ENCODE data around the gene EDEM1. TPM values are rescaled to one million over a fixed set of nuclear protein-coding genes. Genes with fewer than 3 reads are reported as not detected.
A peak's percentile ranks its signal among the peaks of the same experiment; 100 is the strongest.

EDEM1 gene
- total RNA-seq (167 and 177 TPM in 2 replicates), polyA plus RNA-seq (58.3 and 130 TPM in 2 replicates), polyA minus RNA-seq (128 and 132 TPM in 2 replicates)
- total RNA-seq (2013) = 55.1 TPM

DNA sequence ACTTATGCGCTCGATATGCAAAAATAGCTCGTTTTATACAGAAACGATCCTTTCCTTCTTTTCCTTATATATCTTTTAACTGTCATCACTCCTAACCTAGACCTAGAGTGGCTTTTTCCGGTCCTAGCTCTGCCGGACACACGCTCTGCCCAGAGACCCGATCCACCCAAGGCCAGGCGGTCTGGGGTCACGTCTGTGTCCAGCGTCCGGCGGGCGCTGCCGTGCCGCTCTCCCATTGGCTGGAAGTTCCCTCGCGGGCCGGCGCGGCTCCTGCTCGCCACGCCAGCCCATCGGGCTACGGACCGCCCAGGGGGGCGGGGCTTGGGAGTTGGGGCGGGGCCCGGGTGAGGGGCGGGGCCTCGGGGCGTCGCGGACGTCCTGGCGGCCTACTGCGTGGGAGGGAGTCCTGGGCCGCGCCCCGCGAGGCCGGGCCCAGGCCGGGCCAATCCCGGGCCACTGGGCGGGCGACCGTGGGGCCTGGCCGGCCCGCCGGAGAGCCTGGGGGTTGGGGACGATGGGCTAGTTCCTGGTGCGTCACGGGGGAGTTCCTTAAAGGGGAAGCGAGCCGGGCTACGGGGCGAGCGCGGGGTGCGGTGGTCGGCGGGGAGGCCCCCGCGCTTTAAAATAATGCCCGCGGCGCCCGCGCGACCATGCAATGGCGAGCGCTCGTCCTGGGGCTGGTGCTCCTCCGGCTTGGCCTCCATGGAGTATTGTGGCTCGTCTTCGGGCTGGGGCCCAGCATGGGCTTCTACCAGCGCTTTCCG, at the start of gene EDEM1:
EDEM1 (plus strand) TSS at position 552 of the 764 bp plus-strand sequence; CDS start at position 651, 99 bp downstream.
- no peaks in the 10 kb centered on the region for H3K27me3 ChIP-seq (replicated peaks in 1 of 4; ENCODE audit: control extremely low read depth in 1 of 4, control insufficient read depth in 3 of 4, insufficient read depth in 4 of 4, low read length in 3 of 4)
- DNase-seq (peak; percentile 96), ATAC-seq (ENCODE audit: low read depth) (peak; percentile 88)
- POLR2A ChIA-PET = interaction anchor here (0.8 to 4.9 kb wide), 7 partner anchors 8 to 209 kb away, joined by 3 to 58 read pairs (median 4); partner anchors contain the start of gene ARL8B
- CTCF ChIA-PET = interaction anchor here (1.0 to 3.5 kb wide), 6 partner anchors 10 to 51 kb away, joined by 4 to 17 read pairs (median 5); no protein-coding TSS in a partner anchor
- no peaks in the 10 kb centered on the region for H3K36me3 ChIP-seq (replicated peaks in 1 of 2; ENCODE audit: control extremely low read depth in 1 of 2, control insufficient read depth in 1 of 2, extremely low read depth in 1 of 2, insufficient read depth in 2 of 2, low read length in 1 of 2)
- H3K4me2 ChIP-seq (replicated peaks; ENCODE audit: low read depth, low read length, poor library complexity, severe bottlenecking) = peak within 1 kb of the TSS; percentile 93
- WGBS (ENCODE audit: insufficient coverage) = under 1% methylated on average over 77 of the region's 78 CpGs
- peak within 1 kb of the TSS; percentile 99 for H3K4me3 Mint-ChIP-seq
- peak within 1 kb of the TSS; percentile 94 to 96 for H3K27ac ChIP-seq (ENCODE audit: low read length in 2 of 2)
- intact Hi-C loops (cut with micrococcal nuclease) = loop anchor here (1.0 to 5.0 kb wide), 6 partner anchors 10 to 885 kb away; partner anchors contain the start of genes ARL8B, ITPR1 and SETMAR
- TF ChIP-seq CTCF (IDR thresholded peaks at IDR 0.05) (no peak), EZH2 (IDR thresholded peaks at IDR 0.05; ENCODE audit: borderline replicate concordance, insufficient read depth, low read depth, low read length, poor library complexity, severe bottlenecking) (no peak)
- no peaks in the 10 kb centered on the region for H3K27me3 Mint-ChIP-seq
- peaks cover 74% of the 10 kb centered on the region for H3K79me2 ChIP-seq (ENCODE audit: control insufficient read depth, insufficient read depth, low read length)
- H3K4me1 Mint-ChIP-seq = peaks cover 69% of the 10 kb centered on the region
- H4K20me1 ChIP-seq (ENCODE audit: control insufficient read depth, insufficient read depth, low read length, poor library complexity, severe bottlenecking) = peaks cover 4% of the 10 kb centered on the region
- H2AFZ ChIP-seq (ENCODE audit: insufficient read depth, low read depth, low read length, poor library complexity, severe bottlenecking) = peak within 1 kb of the TSS; percentile 74
- H3K9ac ChIP-seq (ENCODE audit: low read length) = peak within 1 kb of the TSS; percentile 84
- H3K9me3 Mint-ChIP-seq (ENCODE audit: insufficient read depth) = no peaks in the 10 kb centered on the region
- H3K9me3 ChIP-seq (ENCODE audit: control extremely low read depth in 1 of 3, control insufficient read depth in 2 of 3, insufficient read depth in 1 of 3, low read length in 2 of 3) = peaks cover 0 to 4% (median 0%) of the 10 kb centered on the region in 3 donors
- H3K4me1 ChIP-seq (ENCODE audit: control insufficient read depth in 2 of 2, insufficient read depth in 2 of 2, low read length in 2 of 2) = peaks cover 69 to 75% of the 10 kb centered on the region in 2 donors
- H3K27ac Mint-ChIP-seq = peak within 1 kb of the TSS; percentile 99
- peak within 1 kb of the TSS; percentile 91 to 99 (median 94) for H3K4me3 ChIP-seq (ENCODE audit: control extremely low read depth in 1 of 5, extremely low read depth in 1 of 5, insufficient read depth in 1 of 5, low read depth in 2 of 5, low read length in 4 of 5)

All from B cell (primary cell).